IPS-18a (cell line): ENCODE measurements around the gene PDIA2.
"Not testable (repeated sequence)": the region's sequence is repeated elsewhere in the genome, so short reads cannot be mapped to it uniquely, and the experiment has no call there.

Experiments
- H3K27ac ChIP-seq: one replicate; pipeline ENCODE4 v1.5.1; 2013; ENCODE audit warnings: low read length
- H3K27me3 ChIP-seq: one replicate; pipeline ENCODE4 v1.6.1; 2013; ENCODE audit warnings: mild to moderate bottlenecking, low read length; ENCODE audit not compliant: control insufficient read depth, insufficient read depth
- H3K36me3 ChIP-seq: one replicate; pipeline ENCODE4 v1.6.1; 2013; ENCODE audit warnings: low read depth, low read length; ENCODE audit not compliant: control insufficient read depth
- H3K4me1 ChIP-seq: one replicate; pipeline ENCODE4 v1.6.1; 2013; ENCODE audit warnings: low read depth, low read length; ENCODE audit not compliant: control insufficient read depth
- H3K4me3 ChIP-seq: one replicate; pipeline ENCODE4 v1.5.1; 2013; ENCODE audit warnings: low read length
- H3K9ac ChIP-seq: one replicate; pipeline ENCODE4 v1.6.1; 2013; ENCODE audit warnings: mild to moderate bottlenecking, low read length, moderate library complexity
- H3K9me3 ChIP-seq: one replicate; pipeline ENCODE4 v1.6.1; 2013; ENCODE audit warnings: low read depth, low read length; ENCODE audit not compliant: control insufficient read depth

The PDIA2 gene

DNA sequence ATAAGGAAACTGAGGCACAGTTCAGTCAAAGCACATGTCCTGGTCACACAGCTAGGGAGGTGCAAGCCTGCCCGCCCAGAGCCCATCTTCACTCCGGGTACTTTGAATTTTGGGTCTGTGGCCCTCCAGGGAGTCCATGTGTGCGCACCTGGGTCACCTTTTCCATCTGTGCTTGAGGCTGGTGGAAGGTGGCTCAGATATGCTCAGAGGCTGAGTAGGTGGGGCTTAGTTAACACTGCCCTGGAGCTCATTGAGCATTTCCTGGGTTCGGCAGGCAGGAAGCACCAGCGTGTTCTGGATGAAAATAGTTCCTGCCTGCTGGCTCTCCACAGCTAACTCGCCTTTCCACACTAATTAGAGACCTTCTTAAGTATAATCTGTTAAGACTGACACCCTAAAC, 29.1 kb upstream of the PDIA2 start:
- Histone ChIP-seq H3K9ac (no peak overlapping the region), H3K36me3 (peaks cover 22% of the 10 kb centered on the region)

DNA sequence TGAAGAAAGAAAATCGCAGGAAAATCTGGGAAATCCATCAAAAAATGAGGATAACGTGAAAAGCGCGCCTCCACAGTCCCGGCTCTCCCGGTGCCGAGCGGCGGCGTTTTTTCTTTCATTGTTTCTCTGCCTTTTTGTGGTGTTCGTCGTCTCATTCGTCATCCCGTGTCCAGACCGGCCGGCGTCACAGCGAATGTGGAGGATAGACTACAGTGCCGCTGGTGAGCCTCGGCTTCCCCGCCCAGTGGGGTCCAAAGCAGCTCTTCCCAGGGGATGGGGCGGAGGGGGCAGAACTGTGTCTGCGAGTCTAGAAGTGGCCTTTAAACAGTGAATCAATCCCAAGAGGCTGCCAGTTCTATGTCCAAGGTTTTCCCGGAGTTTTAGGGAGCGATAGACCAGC, 28.5 kb upstream of the PDIA2 start:
- no peaks in the 10 kb centered on the region for H3K27me3 ChIP-seq
- H3K9ac ChIP-seq, result no peak overlapping the region
- no peak overlapping the region for H3K27ac ChIP-seq
- H3K9me3 ChIP-seq, result no peaks in the 10 kb centered on the region
- no peaks in the 10 kb centered on the region for H3K4me1 ChIP-seq
- peaks cover 22% of the 10 kb centered on the region for H3K36me3 ChIP-seq
- H3K4me3 ChIP-seq, result no peak overlapping the region

More for the DNA sequence above, 29.1 kb upstream of the PDIA2 start:
- no peak overlapping the region for H3K4me3 ChIP-seq
- H3K27me3 ChIP-seq, result no peaks in the 10 kb centered on the region
- no peaks in the 10 kb centered on the region for H3K4me1 ChIP-seq
- H3K27ac ChIP-seq, result no peak overlapping the region
- no peaks in the 10 kb centered on the region for H3K9me3 ChIP-seq

DNA sequence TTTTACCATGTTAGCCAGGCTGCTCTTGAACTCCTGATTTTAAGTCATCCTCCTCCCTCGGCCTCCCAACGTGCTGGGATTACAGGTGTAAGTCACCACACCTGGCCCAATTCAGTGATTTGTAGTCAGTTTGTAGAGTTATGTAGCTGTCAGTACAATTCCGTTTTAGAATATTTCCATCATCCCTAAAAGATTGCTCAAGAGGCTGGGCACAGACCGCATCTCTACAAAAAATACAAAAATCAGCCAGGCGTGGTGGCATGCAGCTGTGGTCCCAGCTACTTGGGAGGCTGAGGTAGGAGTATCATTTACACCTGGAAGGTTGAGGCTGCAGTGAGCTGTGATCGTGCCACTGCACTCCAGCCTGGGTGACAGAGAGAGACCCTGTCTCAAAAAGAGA, 27.8 kb upstream of the PDIA2 start:
- Histone ChIP-seq H3K9me3 (no peaks in the 10 kb centered on the region), H3K27ac (no peak overlapping the region)

DNA sequence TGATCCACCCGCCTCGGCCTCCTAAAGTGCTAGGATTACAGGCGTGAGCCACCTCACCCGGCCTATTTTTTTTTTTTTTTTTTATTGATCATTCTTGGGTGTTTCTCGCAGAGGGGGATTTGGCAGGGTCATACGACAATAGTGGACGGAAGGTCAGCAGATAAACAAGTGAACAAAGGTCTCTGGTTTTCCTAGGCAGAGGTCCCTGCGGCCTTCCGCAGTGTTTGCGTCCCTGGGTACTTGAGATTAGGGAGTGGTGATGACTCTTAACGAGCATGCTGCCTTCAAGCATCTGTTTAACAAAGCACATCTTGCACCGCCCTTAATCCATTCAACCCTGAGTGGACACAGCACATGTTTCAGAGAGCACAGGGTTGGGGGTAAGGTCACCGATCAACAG, 24.9 kb upstream of the PDIA2 start:
- not testable (repeated sequence) for H3K27ac ChIP-seq, H3K9ac ChIP-seq
- peaks cover 30% of the 10 kb centered on the region for H3K36me3 ChIP-seq

More for the DNA sequence above, 27.8 kb upstream of the PDIA2 start:
- Histone ChIP-seq H3K4me3 (no peak overlapping the region), H3K27me3 (no peaks in the 10 kb centered on the region), H3K9ac (no peak overlapping the region), H3K36me3 (peaks cover 22% of the 10 kb centered on the region), H3K4me1 (no peaks in the 10 kb centered on the region)

DNA sequence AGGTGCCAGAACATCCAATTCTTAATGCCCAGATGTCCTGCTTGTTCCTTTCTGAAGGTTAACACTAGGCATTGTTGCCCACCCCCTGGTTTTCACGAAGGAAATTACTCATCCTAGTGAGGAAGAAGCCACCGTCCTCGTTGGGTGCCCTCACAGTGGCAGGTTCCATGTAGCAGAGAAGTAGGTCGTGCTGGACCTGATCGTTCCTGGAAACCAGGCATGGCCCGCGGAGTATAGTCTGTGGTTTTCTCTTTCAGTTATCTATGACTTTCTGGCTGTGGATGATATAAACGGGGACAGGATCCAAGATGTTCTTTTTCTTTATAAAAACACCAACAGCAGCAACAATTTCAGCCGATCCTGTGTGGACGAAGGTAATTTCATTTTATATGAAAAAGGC, 23.7 kb upstream of the PDIA2 start:
- H3K4me3 ChIP-seq, result no peak overlapping the region
- H3K27ac ChIP-seq, result no peak overlapping the region
- H3K4me1 ChIP-seq, result no peaks in the 10 kb centered on the region
- H3K27me3 ChIP-seq, result no peaks in the 10 kb centered on the region
- peaks cover 31% of the 10 kb centered on the region for H3K36me3 ChIP-seq
- H3K9me3 ChIP-seq, result no peaks in the 10 kb centered on the region
- no peak overlapping the region for H3K9ac ChIP-seq

More for the DNA sequence above, 24.9 kb upstream of the PDIA2 start:
- H3K27me3 ChIP-seq, H3K4me1 ChIP-seq, H3K4me3 ChIP-seq, H3K9me3 ChIP-seq: not testable (repeated sequence)

DNA sequence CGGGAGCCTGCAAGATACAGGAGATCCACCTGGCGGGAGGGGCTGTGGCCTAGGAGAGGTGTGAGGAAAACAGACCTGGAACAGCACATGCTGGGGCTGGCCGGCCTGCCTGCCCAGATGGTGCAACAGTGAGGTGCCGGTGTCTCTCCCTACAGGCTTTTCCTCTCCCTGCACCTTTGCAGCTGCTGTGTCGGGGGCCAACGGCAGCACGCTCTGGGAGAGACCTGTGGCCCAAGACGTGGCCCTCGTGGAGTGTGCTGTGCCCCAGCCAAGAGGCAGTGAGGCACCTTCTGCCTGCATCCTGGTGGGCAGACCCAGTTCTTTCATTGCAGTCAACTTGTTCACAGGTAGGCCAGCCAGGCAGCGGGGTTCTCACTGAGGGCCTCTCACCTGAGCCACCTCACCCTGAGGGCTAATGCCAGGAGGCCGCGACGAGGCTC, 23.1 kb upstream of the PDIA2 start:
- H3K4me3 ChIP-seq, result no peak overlapping the region
- no peaks in the 10 kb centered on the region for H3K4me1 ChIP-seq
- H3K9ac ChIP-seq, result no peak overlapping the region
- H3K27me3 ChIP-seq, result no peaks in the 10 kb centered on the region
- no peak overlapping the region for H3K27ac ChIP-seq
- H3K9me3 ChIP-seq, result no peaks in the 10 kb centered on the region
- peaks cover 27% of the 10 kb centered on the region for H3K36me3 ChIP-seq

DNA sequence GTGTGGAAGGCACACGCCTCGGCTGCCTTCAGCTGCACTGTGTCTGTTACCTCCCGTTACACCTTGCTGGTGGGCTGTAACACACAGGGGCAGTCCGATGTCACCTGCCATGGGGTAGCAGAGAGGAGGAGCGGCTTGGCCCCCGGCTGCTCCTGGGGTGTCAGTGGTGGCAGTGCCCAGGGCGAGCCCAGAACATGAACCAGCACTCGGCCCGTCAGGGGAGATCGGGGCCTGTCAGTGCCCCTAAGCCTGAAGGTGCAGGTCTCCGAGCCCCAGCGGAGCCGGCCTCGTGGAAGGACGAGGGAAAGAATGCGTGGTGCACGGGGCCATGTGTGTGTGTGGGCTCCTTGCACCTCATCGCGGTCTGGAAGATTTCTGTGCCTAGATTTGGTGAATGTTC, 22.6 kb upstream of the PDIA2 start:
- no peaks in the 10 kb centered on the region for H3K27me3 ChIP-seq
- H3K36me3 ChIP-seq, result peaks cover 23% of the 10 kb centered on the region
- H3K9ac ChIP-seq, result no peak overlapping the region
- H3K9me3 ChIP-seq, result no peaks in the 10 kb centered on the region
- H3K27ac ChIP-seq, result no peak overlapping the region
- no peak overlapping the region for H3K4me3 ChIP-seq
- no peaks in the 10 kb centered on the region for H3K4me1 ChIP-seq

DNA sequence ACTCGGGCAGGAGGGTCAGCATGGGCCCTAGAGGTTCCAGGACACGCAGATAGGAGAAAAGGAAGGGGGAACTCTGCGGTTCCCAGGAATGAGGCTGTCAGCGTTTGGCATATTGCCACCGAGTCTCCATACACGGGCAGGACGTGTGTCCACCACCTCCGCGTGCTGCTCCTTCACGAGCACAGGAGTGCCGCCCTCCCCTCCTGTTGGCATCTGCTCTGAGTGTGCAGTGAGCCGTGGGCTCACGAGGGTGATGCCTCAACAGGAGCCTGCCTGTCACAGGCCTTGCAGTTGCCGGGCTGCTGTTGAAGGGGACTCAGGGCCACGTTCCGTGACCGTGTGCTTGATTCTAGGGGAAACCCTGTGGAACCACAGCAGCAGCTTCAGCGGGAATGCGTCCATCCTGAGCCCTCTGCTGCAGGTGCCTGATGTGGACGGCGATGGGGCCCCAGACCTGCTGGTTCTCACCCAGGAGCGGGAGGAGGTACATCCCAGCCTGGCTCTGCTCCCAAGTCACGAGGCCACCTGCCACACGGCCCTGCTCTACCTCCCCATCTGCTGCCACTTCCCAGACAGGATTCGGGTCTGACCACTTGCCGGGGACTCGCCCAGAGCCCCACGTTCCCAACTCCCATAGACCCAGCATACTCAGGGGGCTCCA, 21.8 kb upstream of the PDIA2 start:
- Histone ChIP-seq H3K9me3 (no peaks in the 10 kb centered on the region), H3K4me1 (no peaks in the 10 kb centered on the region), H3K27me3 (no peaks in the 10 kb centered on the region), H3K36me3 (peaks cover 17% of the 10 kb centered on the region), H3K9ac (no peak overlapping the region), H3K4me3 (no peak overlapping the region), H3K27ac (no peak overlapping the region)

DNA sequence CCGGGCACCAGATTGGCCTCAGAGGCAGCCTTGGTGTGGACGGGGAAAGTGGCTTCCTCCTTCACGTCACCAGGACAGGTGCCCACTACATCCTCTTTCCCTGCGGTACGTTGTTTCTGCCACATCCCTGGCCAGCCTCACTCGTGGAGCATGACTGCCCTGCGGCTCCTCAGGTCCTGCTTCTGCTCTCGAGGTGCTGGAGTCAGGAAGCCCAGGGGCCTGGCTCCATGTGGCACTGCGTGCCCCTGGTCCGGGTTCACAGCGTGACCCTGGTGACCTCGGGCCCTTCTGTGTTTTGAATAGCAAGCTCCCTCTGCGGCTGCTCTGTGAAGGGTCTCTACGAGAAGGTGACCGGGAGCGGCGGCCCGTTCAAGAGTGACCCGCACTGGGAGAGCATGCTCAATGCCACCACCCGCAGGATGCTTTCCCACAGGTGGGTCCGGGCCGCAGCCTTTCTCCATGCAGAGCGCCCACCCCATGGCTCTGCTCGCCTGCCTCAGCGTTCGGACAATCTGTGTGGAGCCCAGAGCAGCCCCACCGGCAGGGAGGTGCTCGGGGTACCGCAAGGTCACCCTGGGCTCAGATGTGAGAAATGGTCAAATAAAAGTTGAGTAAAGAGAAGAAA, 20.7 kb upstream of the PDIA2 start:
- Histone ChIP-seq H3K4me1 (no peaks in the 10 kb centered on the region), H3K4me3 (no peak overlapping the region), H3K36me3 (peaks cover 17% of the 10 kb centered on the region), H3K9me3 (no peaks in the 10 kb centered on the region), H3K27ac (no peak overlapping the region), H3K27me3 (no peaks in the 10 kb centered on the region), H3K9ac (no peak overlapping the region)

DNA sequence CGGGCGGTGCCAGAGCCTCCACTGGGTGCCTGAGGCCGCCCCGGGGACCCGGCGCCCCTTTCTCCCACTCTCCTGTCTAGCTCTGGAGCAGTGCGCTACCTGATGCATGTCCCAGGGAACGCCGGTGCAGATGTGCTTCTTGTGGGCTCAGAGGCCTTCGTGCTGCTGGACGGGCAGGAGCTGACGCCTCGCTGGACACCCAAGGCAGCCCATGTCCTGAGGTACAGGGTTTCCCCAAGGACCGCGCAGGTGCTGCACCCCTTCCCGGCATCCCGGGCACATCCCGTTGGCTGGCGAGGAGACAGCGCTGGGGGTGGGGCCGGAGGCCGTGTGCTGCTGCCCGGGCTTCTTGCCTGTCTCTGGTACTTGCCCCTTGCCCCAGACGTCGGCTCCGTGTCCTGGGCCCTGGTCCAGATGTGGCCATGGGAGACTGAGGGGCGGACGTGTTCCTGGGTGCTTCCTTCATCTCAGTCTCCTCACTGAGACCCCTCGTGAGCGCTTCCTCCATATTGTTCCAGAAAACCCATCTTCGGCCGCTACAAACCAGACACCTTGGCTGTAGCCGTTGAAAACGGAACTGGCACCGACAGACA, 19.7 kb upstream of the PDIA2 start:
- Histone ChIP-seq H3K4me1 (no peaks in the 10 kb centered on the region), H3K27me3 (no peaks in the 10 kb centered on the region), H3K4me3 (no peak overlapping the region), H3K9ac (no peak overlapping the region), H3K27ac (no peak overlapping the region), H3K36me3 (peaks cover 17% of the 10 kb centered on the region), H3K9me3 (no peaks in the 10 kb centered on the region)

DNA sequence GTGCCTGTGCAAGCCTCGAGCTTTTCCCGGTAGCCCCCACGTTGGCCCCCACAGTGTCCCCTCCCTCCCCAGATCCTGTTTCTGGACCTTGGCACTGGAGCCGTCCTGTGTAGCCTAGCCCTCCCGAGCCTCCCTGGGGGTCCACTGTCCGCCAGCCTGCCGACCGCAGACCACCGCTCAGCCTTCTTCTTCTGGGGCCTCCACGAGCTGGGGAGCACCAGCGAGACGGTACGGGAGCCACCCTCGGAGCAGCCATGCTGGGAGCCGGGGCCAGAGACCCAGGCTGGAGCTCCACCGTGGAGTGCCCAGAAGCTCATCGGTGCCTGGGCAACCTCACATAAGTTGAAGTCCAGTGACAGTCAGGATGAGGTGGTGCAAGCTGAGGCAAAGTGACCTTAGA, 19.0 kb upstream of the PDIA2 start:
- Histone ChIP-seq H3K9me3 (no peaks in the 10 kb centered on the region), H3K9ac (no peak overlapping the region), H3K4me3 (no peak overlapping the region), H3K27me3 (no peaks in the 10 kb centered on the region), H3K27ac (no peak overlapping the region), H3K36me3 (peaks cover 17% of the 10 kb centered on the region), H3K4me1 (no peaks in the 10 kb centered on the region)
